SK-N-SH (cell line): Measurements from ENCODE around the gene PPP2R5D. TPM values are rescaled to one million over a fixed set of nuclear protein-coding genes. Genes with fewer than 3 reads are reported as not detected.

ENCODE experiments used
- CHD2 ChIP-seq: fragments of 150-350 bp; IDR thresholded peaks from 2 replicates; pipeline ENCODE4 v1.6.1; 2018; ENCODE audit warnings: low read length; ENCODE audit not compliant: partially characterized antibody
- CTCF ChIP-seq: fragments of 200-600 bp; sonication (generic); IDR thresholded peaks from 2 replicates; pipeline ENCODE4 v1.6.1; 2017; ENCODE audit warnings: antibody characterized with exemption, mild to moderate bottlenecking, moderate library complexity
- EP300 ChIP-seq, 2 experiments: IDR thresholded peaks; 2 replicates each; pipeline versions ENCODE4 v1.4.0 to v1.6.1; 2012; ENCODE audit warnings: borderline replicate concordance in 1 of 2, low read depth in 1 of 2, low read length in 1 of 2
- EZH2phosphoT487 ChIP-seq: fragments of 200-600 bp; sonication (generic); IDR thresholded peaks from 2 replicates; pipeline ENCODE4 v1.6.1; 2017; ENCODE audit warnings: low read depth, mixed run types, mild to moderate bottlenecking, antibody characterized with exemption, moderate library complexity, borderline replicate concordance
- FOSL2 ChIP-seq: IDR thresholded peaks from 2 replicates; pipeline ENCODE4 v1.4.0; 2012; ENCODE audit warnings: low read depth, mild to moderate bottlenecking, moderate library complexity, borderline replicate concordance
- FOXJ3 ChIP-seq: sonication (generic); formaldehyde crosslinking; IDR thresholded peaks from 2 replicates; pipeline ENCODE4 v1.5.1; 2020; ENCODE audit warnings: mild to moderate bottlenecking, missing genetic modification reagents
- FOXM1 ChIP-seq: IDR thresholded peaks from 2 replicates; pipeline ENCODE4 v1.4.0; 2012; ENCODE audit warnings: low read depth, mild to moderate bottlenecking
- GABPA ChIP-seq: IDR thresholded peaks from 2 replicates; pipeline ENCODE4 v1.4.0; 2012; ENCODE audit warnings: low read depth, mild to moderate bottlenecking
- GATA2 ChIP-seq: sonication (generic); formaldehyde crosslinking; IDR thresholded peaks from 2 replicates; pipeline ENCODE4 v1.5.0; 2020; ENCODE audit warnings: mild to moderate bottlenecking, missing genetic modification reagents
- IRF3 ChIP-seq: fragments of 150-350 bp; IDR thresholded peaks from 2 replicates; pipeline ENCODE4 v1.6.1; 2016; ENCODE audit warnings: mild to moderate bottlenecking, low read depth, low read length
- JUND ChIP-seq: IDR thresholded peaks from 2 replicates; pipeline ENCODE4 v1.4.0; 2012
- MAX ChIP-seq: IDR thresholded peaks from 2 replicates; pipeline ENCODE4 v1.4.0; 2012; ENCODE audit warnings: low read depth
- MEF2A ChIP-seq: IDR thresholded peaks from 2 replicates; pipeline ENCODE4 v1.4.0; 2012; ENCODE audit warnings: low read depth, borderline replicate concordance
- NRF1 ChIP-seq: IDR thresholded peaks from 2 replicates; pipeline ENCODE4 v1.6.1; 2012; ENCODE audit warnings: low read depth, mild to moderate bottlenecking, low read length
- PBX3 ChIP-seq: IDR thresholded peaks from 2 replicates; pipeline ENCODE4; 2012
- POLR2AphosphoS5 ChIP-seq: IDR thresholded peaks from 2 replicates; pipeline ENCODE4 v1.6.1; 2012; ENCODE audit warnings: low read depth, low read length
- RAD21 ChIP-seq: IDR thresholded peaks from 2 replicates; pipeline ENCODE4 v1.6.1; 2012; ENCODE audit warnings: mild to moderate bottlenecking, low read length
- RCOR1 ChIP-seq: fragments of 150-350 bp; IDR thresholded peaks from 2 replicates; pipeline ENCODE4 v1.6.1; 2017; ENCODE audit warnings: antibody characterized with exemption, low read length
- RFX5 ChIP-seq: IDR thresholded peaks from 2 replicates; pipeline ENCODE4 v1.6.1; 2012; ENCODE audit warnings: mild to moderate bottlenecking, improper control_type of control experiment, low read length
- RXRA ChIP-seq: IDR thresholded peaks from 2 replicates; pipeline ENCODE4 v1.4.0; 2012; ENCODE audit warnings: low read depth, mild to moderate bottlenecking, borderline replicate concordance
- SIN3A ChIP-seq: IDR thresholded peaks from 2 replicates; pipeline ENCODE4 v1.6.1; 2012; ENCODE audit warnings: low read depth, mild to moderate bottlenecking, low read length, moderate library complexity, borderline replicate concordance
- SMC3 ChIP-seq: IDR thresholded peaks from 2 replicates; pipeline ENCODE4 v1.6.1; 2012; ENCODE audit warnings: low read depth, low read length, improper control_type of control experiment
- TAF1 ChIP-seq: IDR thresholded peaks from 2 replicates; pipeline ENCODE4 v1.6.1; 2012; ENCODE audit warnings: low read depth, mild to moderate bottlenecking, low read length, moderate library complexity, borderline replicate concordance
- TCF12 ChIP-seq: IDR thresholded peaks from 2 replicates; pipeline ENCODE4 v1.4.0; 2012
- TEAD4 ChIP-seq: IDR thresholded peaks from 2 replicates; pipeline ENCODE4 v1.4.0; 2012; ENCODE audit warnings: mild to moderate bottlenecking, borderline replicate concordance; ENCODE audit not compliant: insufficient read depth
- USF2 ChIP-seq: fragments of 150-350 bp; IDR thresholded peaks from 2 replicates; pipeline ENCODE4 v1.6.1; 2017; ENCODE audit warnings: antibody characterized with exemption, low read length, low read depth, borderline replicate concordance
- YY1 ChIP-seq: IDR thresholded peaks from 2 replicates; pipeline ENCODE4 v1.4.0; 2012; ENCODE audit warnings: low read depth, mild to moderate bottlenecking
- polyA plus RNA-seq, 3 experiments: library from polyadenylated mRNA; depleted of rRNA; stranded (reverse); fragments of >200 nt; gene quantifications; 2 replicates each; pipeline ENCODE4 v1.2.3, GENCODE V29; 2012

The PPP2R5D gene
- polyA plus RNA-seq, 1 of the 3 experiments (the other 2 are of a cell fraction) = 37.6 TPM

GRCh38 chr6:43053545-43054205, 69.3 kb downstream of the PPP2R5D start, which contains the start of gene CUL7 (continued):
- no peak for TF ChIP-seq TEAD4
- no peak for TF ChIP-seq EP300 (IDR thresholded peaks at IDR 0.05; ENCODE audit: borderline replicate concordance in 1 of 2, low read depth in 1 of 2, low read length in 1 of 2)
- 0 out of 2 replicates have a peak, but pooled peaks have one; percentile 8 for TF ChIP-seq USF2
- TF ChIP-seq MEF2A = no peak
- no peak for TF ChIP-seq IRF3
- 0 out of 2 replicates have a peak, but pooled peaks have one; percentile 11 for TF ChIP-seq RCOR1
- no peak for TF ChIP-seq FOXM1
- no peak for TF ChIP-seq JUND
- TF ChIP-seq NRF1 = no peak
- no peak for TF ChIP-seq RXRA
- TF ChIP-seq EZH2phosphoT487 = no peak
- no peak for TF ChIP-seq FOXJ3 (CRISPR knock-in tag)
- peak; percentile 70 for TF ChIP-seq PBX3
- peak; percentile 88 for TF ChIP-seq SIN3A
- no peak for TF ChIP-seq SMC3
- no peak for TF ChIP-seq TCF12
- peak; percentile 47; the same call in 1 of the 2 replicates for TF ChIP-seq YY1
- peak; percentile 87 for TF ChIP-seq MAX
- no peak for TF ChIP-seq GATA2 (CRISPR knock-in tag)
- TF ChIP-seq TAF1 = peak; percentile 81
- no peak for TF ChIP-seq RAD21
- TF ChIP-seq CHD2 = peak; percentile 75
- TF ChIP-seq POLR2AphosphoS5 = peak; percentile 93
- TF ChIP-seq GABPA = peak; percentile 87
- TF ChIP-seq FOSL2 = no peak
- no peak; the same call in 1 of the 2 replicates for TF ChIP-seq CTCF
- peak; percentile 59; the same call in 1 of the 2 replicates for TF ChIP-seq RFX5
